CD4-positive, alpha-beta T cell (primary cell): ENCODE measurements around the gene LCN12. TPM values are rescaled to one million over a fixed set of nuclear protein-coding genes. Genes with fewer than 3 reads are reported as not detected.

Experiments used
- ATAC-seq: fragments of 200-7000 bp; cut with Tn5 transposase; one replicate; pipeline ENCODE4 v1.10.0; 2022; ENCODE audit warnings: mild to moderate bottlenecking; ENCODE audit not compliant: poor library complexity
- CTCF ChIA-PET: fragments of 350-600 bp; sonication (Branson Sonifier 250); formaldehyde crosslinking; loops from one replicate; lab custom pipeline; 2021; ENCODE audit warnings: antibody characterized with exemption, inconsistent platforms; lab: Charles Lee
- POLR2A ChIA-PET: fragments of 350-600 bp; sonication (Branson Sonifier 250); formaldehyde crosslinking; loops from one replicate; lab custom pipeline; 2021; ENCODE audit warnings: antibody characterized with exemption, inconsistent platforms; lab: Charles Lee
- DNase-seq, 14 experiments: peaks; one replicate each; pipeline ENCODE4 v3.0.0-alpha.2; 2013 to 2020; ENCODE audit warnings: mixed read lengths in 2 of 14
- H3K27ac ChIP-seq, 2 donors: one replicate each; pipeline versions ENCODE4 v1.5.1 to v1.7.0; 2013; ENCODE audit warnings: low read length in 2 of 2, low read depth in 1 of 2, mild to moderate bottlenecking in 1 of 2
- H3K27me3 ChIP-seq, 2 experiments: 1 replicate in 1 of 2; 2 replicates in 1 of 2; pipeline versions ENCODE4 v1.6.1 to v1.7.0; 2013; ENCODE audit warnings: low read length in 2 of 2, control low read depth in 1 of 2, mild to moderate bottlenecking in 1 of 2, moderate library complexity in 1 of 2; ENCODE audit not compliant: insufficient read depth in 2 of 2, control insufficient read depth in 1 of 2
- H3K36me3 ChIP-seq: one replicate; pipeline ENCODE4 v1.6.1; 2013; ENCODE audit warnings: low read length, control low read depth; ENCODE audit not compliant: insufficient read depth
- H3K4me1 ChIP-seq: one replicate; pipeline ENCODE4 v1.6.1; 2013; ENCODE audit warnings: low read length, control low read depth; ENCODE audit not compliant: insufficient read depth
- H3K4me3 ChIP-seq: one replicate; pipeline ENCODE4 v1.5.1; 2013; ENCODE audit warnings: mild to moderate bottlenecking, low read length, moderate library complexity
- H3K9me3 ChIP-seq, 2 experiments: 1 replicate in 1 of 2; 2 replicates in 1 of 2; pipeline versions ENCODE4 v1.6.1 to v1.7.0; 2013; ENCODE audit warnings: low read length in 2 of 2, mild to moderate bottlenecking in 2 of 2, control low read depth in 1 of 2, moderate library complexity in 1 of 2; ENCODE audit not compliant: control insufficient read depth in 1 of 2, insufficient read depth in 1 of 2
- H3K27ac Mint-ChIP-seq: one replicate; pipeline ENCODE4 v1.8.0; 2020; ENCODE audit warnings: mixed read lengths
- H3K27me3 Mint-ChIP-seq: one replicate; pipeline ENCODE4 v1.8.0; 2021; ENCODE audit warnings: mixed read lengths
- H3K36me3 Mint-ChIP-seq: one replicate; pipeline ENCODE4 v1.8.0; 2021; ENCODE audit warnings: low read depth, mixed read lengths
- H3K4me1 Mint-ChIP-seq: one replicate; pipeline ENCODE4 v1.8.0; 2021; ENCODE audit warnings: low read depth, mixed read lengths
- H3K4me3 Mint-ChIP-seq: one replicate; pipeline ENCODE4 v1.8.0; 2020; ENCODE audit warnings: mild to moderate bottlenecking, mixed read lengths
- H3K9me3 Mint-ChIP-seq: one replicate; pipeline ENCODE4 v1.8.0; 2020; ENCODE audit warnings: mixed read lengths
- intact Hi-C, 2 experiments: fragments of 100-400 bp; cut with DNase I in 1 of 2; cut with micrococcal nuclease in 1 of 2; formaldehyde crosslinking; loops; one replicate each; pipeline versions ENCODE4 v1.15.1 to v1.9.0; 2023 to 2025; cut with DNase I, micrococcal nuclease
- total RNA-seq, 174 experiments: library from RNA in 2 of 174; stranded (reverse) in 2 of 174; gene quantifications; one replicate each; pipeline ENCODE4 v1.2.3 and lab custom pipeline; 2021 to 2026
- TF ChIP-seq, protein P1 (sequence below): fragments of 200-600 bp; IDR thresholded peaks from one replicate; pipeline ENCODE4 v1.8.0; 2022; ENCODE audit warnings: antibody characterized with exemption, mild to moderate bottlenecking

The LCN12 gene
- total RNA-seq, 2 experiments from 2014 or later = 1.3 to 1.5 TPM

DNA sequence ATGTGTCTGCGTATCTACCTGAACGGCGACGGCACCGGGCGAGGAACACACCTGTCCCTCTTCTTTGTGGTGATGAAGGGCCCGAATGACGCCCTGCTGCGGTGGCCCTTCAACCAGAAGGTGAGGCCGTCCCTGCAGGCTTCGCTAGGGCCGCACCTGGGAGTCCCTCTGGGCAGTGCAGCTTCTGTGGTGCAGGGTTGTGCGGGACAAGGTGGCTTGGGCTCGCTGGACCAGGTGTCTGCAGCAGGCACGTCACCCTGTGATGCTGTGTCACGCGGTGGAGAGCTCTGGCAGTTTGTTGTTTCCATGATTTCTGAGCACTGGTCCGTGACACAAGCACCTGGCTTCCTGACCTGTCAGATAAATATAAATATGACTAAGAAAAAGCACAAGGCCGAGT, 28.2 kb upstream of the LCN12 start:
- Mint-ChIP-seq H3K4me1 (no peaks in the 10 kb centered on the region), H3K4me3 (no peak overlapping the region), H3K27ac (no peak overlapping the region), H3K9me3 (no peaks in the 10 kb centered on the region), H3K27me3 (no peaks in the 10 kb centered on the region), H3K36me3 (peaks cover 43% of the 10 kb centered on the region)
- TF ChIP-seq, protein P1, sequence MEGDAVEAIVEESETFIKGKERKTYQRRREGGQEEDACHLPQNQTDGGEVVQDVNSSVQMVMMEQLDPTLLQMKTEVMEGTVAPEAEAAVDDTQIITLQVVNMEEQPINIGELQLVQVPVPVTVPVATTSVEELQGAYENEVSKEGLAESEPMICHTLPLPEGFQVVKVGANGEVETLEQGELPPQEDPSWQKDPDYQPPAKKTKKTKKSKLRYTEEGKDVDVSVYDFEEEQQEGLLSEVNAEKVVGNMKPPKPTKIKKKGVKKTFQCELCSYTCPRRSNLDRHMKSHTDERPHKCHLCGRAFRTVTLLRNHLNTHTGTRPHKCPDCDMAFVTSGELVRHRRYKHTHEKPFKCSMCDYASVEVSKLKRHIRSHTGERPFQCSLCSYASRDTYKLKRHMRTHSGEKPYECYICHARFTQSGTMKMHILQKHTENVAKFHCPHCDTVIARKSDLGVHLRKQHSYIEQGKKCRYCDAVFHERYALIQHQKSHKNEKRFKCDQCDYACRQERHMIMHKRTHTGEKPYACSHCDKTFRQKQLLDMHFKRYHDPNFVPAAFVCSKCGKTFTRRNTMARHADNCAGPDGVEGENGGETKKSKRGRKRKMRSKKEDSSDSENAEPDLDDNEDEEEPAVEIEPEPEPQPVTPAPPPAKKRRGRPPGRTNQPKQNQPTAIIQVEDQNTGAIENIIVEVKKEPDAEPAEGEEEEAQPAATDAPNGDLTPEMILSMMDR = no peak
- no peaks in the 10 kb centered on the region for H3K9me3 ChIP-seq
- H3K27me3 ChIP-seq = no peaks in the 10 kb centered on the region
- CTCF ChIA-PET = no interaction called here
- H3K36me3 ChIP-seq = peaks cover 52% of the 10 kb centered on the region
- no peak overlapping the region for H3K27ac ChIP-seq
- H3K4me3 ChIP-seq = no peak overlapping the region
- POLR2A ChIA-PET = interaction anchor here (0.6 kb wide), 1 partner anchor 903 kb away, joined by 3 read pairs; no protein-coding TSS in a partner anchor
- H3K4me1 ChIP-seq = no peaks in the 10 kb centered on the region
- ATAC-seq (no peak), DNase-seq (no peak)
- intact Hi-C loops = no loop called here

DNA sequence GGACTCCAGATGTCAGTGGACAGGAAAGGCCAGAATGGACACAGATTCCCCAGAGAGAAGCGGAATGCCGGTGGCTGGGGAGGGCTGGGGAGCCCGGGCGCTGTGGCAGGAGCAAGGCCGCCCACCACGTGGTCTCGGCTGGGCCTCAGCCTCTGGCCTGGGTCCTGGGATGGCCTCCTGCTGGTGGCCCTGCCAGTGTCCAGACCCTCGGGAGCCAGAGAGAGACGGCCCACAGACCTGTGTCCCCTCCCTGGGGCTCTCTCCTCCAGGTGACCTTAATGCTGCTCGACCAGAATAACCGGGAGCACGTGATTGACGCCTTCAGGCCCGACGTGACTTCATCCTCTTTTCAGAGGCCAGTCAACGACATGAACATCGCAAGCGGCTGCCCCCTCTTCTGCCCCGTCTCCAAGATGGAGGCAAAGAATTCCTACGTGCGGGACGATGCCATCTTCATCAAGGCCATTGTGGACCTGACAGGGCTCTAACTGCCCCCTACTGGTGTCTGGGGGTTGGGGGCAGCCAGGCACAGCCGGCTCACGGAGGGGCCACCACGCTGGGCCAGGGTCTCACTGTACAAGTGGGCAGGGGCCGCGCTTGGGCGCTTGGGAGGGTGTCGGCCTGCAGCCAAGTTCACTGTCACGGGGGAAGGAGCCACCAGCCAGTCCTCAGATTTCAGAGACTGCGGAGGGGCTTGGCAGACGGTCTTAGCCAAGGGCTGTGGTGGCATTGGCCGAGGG, 26.5 kb upstream of the LCN12 start:
- H3K27ac ChIP-seq = no peak overlapping the region
- ChIA-PET POLR2A (no interaction called here), CTCF (no interaction called here)
- Mint-ChIP-seq H3K9me3 (no peaks in the 10 kb centered on the region), H3K4me3 (no peak overlapping the region), H3K36me3 (peaks cover 27% of the 10 kb centered on the region), H3K27me3 (no peaks in the 10 kb centered on the region), H3K27ac (no peak overlapping the region), H3K4me1 (no peaks in the 10 kb centered on the region)
- DNase-seq (no peak), ATAC-seq (no peak)
- intact Hi-C loops = no loop called here
- no peaks in the 10 kb centered on the region for H3K9me3 ChIP-seq
- H3K36me3 ChIP-seq = peaks cover 41% of the 10 kb centered on the region
- no peaks in the 10 kb centered on the region for H3K27me3 ChIP-seq
- no peak overlapping the region for H3K4me3 ChIP-seq
- TF ChIP-seq, protein P1 = peak; percentile 11
- H3K4me1 ChIP-seq = no peaks in the 10 kb centered on the region

DNA sequence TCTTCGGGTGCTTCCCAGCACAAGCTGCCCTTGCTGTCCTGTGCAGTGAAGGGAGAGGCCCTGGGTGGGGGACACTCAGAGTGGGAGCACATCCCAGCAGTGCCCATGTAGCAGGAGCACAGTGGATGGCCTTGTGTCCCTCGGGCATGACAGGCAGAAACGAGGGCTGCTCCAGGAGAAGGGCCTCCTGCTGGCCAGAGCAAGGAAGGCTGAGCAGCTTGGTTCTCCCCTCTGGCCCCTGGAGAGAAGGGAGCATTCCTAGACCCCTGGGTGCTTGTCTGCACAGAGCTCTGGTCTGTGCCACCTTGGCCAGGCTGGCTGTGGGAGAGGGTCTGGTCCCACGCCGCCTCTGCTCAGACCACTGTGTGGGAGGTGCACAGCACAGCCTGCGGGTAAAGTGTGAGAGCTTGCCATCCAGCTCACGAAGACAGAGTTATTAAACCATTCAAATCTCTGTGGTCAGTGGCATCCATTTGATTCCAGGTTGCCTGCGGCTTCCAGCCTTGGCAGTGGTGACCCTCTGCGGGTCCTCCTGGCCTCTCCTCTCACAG, 25.8 kb upstream of the LCN12 start:
- TF ChIP-seq, protein P1 = no peak
- no peaks in the 10 kb centered on the region for H3K9me3 Mint-ChIP-seq
- no peak for ATAC-seq
- Histone ChIP-seq H3K27me3 (no peaks in the 10 kb centered on the region), H3K4me3 (no peak overlapping the region), H3K27ac (no peak overlapping the region), H3K9me3 (no peaks in the 10 kb centered on the region), H3K36me3 (peaks cover 35% of the 10 kb centered on the region), H3K4me1 (no peaks in the 10 kb centered on the region)
- H3K36me3 Mint-ChIP-seq = peaks cover 23% of the 10 kb centered on the region
- H3K4me3 Mint-ChIP-seq = no peak overlapping the region
- POLR2A ChIA-PET = no interaction called here
- no peaks in the 10 kb centered on the region for H3K4me1 Mint-ChIP-seq
- no peaks in the 10 kb centered on the region for H3K27me3 Mint-ChIP-seq
- H3K27ac Mint-ChIP-seq = no peak overlapping the region
- CTCF ChIA-PET = no interaction called here
- intact Hi-C loops = no loop called here
- DNase-seq = no peak
